Heart left ventricle (tissue), 13 donors: ENCODE data around the gene JAG1.

ENCODE experiments used
- CTCF ChIP-seq, 12 donors: fragments of 200-600 bp; sonication (generic) in 4 of 12; IDR thresholded peaks; one replicate each; pipeline versions ENCODE4 v1.5.0 to v1.8.0; 2018 to 2022; ENCODE audit warnings: antibody characterized with exemption in 12 of 12, mild to moderate bottlenecking in 5 of 12
- POLR2A ChIP-seq, 2 donors: fragments of 450-650 bp; IDR thresholded peaks; one replicate each; pipeline ENCODE4 v1.6.1; 2017; ENCODE audit warnings: antibody characterized with exemption in 2 of 2, mild to moderate bottlenecking in 2 of 2, moderate library complexity in 2 of 2
- donor health status: ischemic (EF 13 %, LVEDD 7.1; RV severe dilation, severe dysfunction).
- donor health status: DM: no; HTN: yes; CAD: no.
- donor health status: DM: no; HTN: no; CAD: no.
- donor health status: ischemic (EF 25% LVEDD 6.9; RV normal size, moderate dysfunction).
- donor health status: ischemic (EF 25% LVEDD 5.7; RV mildly dilated, moderate dysfunction).
- donor health status: ischemic (EF 35%, LVEDD 5.7; RV mildly dilated, moderate dysfunction).
- donor health status: nonischemic (EF 11% LVEDD 7.7; RV severe dilation, severe dysfunction).
- donor health status: DM: yes; HTN: yes; CAD: no.
- donor health status: PGD.
- donor health status: ischemic (EF 29% LVEDD 5.4; RV normal size, mild dysfunction).
- donor health status: nonischemic (EF 23%, LVEDD 6.1; RV moderate dilation, normal function).

GRCh38 chr20:10663756-10664155, 10.0 kb downstream of the JAG1 start:
- no peak for TF ChIP-seq CTCF (IDR thresholded peaks at IDR 0.05)
- TF ChIP-seq POLR2A (IDR thresholded peaks at IDR 0.05) = no peak
